Lower leg skin (tissue), 3 donors: ENCODE data around the gene CPXM2.

ENCODE experiments used
- POLR2A ChIP-seq, 2 donors: fragments of 450-650 bp; IDR thresholded peaks; one replicate each; pipeline ENCODE4 v1.6.1; 2016 to 2017; ENCODE audit warnings: antibody characterized with exemption in 2 of 2, mild to moderate bottlenecking in 1 of 2, moderate library complexity in 1 of 2
- TF ChIP-seq, protein P1 (sequence below), 3 donors: fragments of 450-650 bp; IDR thresholded peaks; one replicate each; pipeline ENCODE4 v1.5.1; 2016; ENCODE audit warnings: antibody characterized with exemption in 3 of 3, mild to moderate bottlenecking in 3 of 3, moderate library complexity in 2 of 3

DNA sequence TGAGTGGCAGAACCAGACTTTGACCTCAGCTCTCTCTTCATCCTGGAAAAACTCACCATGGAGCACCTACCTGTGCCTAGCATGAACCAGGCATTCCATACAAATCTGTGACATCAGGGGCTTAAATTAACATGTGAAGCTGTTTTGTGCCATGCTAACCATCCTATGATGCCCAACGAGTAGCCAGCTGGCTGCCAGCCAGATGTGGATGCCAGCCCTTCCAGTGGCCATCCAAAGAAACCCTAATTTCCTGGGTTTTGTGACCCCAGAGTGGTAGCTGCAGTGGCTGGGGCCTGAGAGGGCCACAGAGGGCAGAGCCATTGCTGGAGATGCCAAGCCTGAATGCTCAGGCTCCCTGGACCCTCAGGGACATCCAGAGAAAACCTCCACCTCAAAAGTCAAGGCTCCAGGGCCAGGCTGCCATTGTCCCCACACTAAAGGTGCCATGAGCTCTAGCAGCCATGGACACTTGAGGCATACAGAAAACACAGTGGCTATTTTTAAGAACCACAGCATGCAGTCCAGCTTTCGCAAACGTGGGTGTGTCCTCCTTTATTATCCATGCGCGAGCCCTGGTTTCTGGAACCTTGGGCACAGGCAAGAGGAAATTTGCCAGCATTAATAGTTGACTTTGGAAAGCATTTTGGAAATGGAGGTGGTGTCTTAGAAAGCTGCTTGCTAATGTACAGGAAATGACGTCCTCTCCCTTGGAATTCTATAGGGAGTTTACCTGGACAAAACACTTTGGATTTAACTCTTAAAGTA, 6.0 kb downstream of the CPXM2 start:
- TF ChIP-seq POLR2A (IDR thresholded peaks at IDR 0.05), result no peak
- TF ChIP-seq, protein P1, sequence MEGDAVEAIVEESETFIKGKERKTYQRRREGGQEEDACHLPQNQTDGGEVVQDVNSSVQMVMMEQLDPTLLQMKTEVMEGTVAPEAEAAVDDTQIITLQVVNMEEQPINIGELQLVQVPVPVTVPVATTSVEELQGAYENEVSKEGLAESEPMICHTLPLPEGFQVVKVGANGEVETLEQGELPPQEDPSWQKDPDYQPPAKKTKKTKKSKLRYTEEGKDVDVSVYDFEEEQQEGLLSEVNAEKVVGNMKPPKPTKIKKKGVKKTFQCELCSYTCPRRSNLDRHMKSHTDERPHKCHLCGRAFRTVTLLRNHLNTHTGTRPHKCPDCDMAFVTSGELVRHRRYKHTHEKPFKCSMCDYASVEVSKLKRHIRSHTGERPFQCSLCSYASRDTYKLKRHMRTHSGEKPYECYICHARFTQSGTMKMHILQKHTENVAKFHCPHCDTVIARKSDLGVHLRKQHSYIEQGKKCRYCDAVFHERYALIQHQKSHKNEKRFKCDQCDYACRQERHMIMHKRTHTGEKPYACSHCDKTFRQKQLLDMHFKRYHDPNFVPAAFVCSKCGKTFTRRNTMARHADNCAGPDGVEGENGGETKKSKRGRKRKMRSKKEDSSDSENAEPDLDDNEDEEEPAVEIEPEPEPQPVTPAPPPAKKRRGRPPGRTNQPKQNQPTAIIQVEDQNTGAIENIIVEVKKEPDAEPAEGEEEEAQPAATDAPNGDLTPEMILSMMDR (IDR thresholded peaks at IDR 0.05), result no peak
